HAP-1 (cell line): ENCODE results near the gene TAF5.
"Not testable (repeated sequence)": the region's sequence is repeated elsewhere in the genome, so short reads cannot be mapped to it uniquely, and the experiment has no call there.

Experiments used
- DNase-seq, 2 experiments: peaks; one replicate each; pipeline ENCODE4 v3.0.0-alpha.2; 2016 to 2020; ENCODE audit warnings: low spot score in 2 of 2
- H3K27me3 ChIP-seq: fragments of 250-450 bp; sonication (Bioruptor Pico); 2 replicates; pipeline ENCODE4 v1.5.1; 2020; ENCODE audit warnings: low read depth, mild to moderate bottlenecking, moderate library complexity
- H3K36me3 ChIP-seq: fragments of 250-450 bp; sonication (Bioruptor Pico); replicated peaks from 2 replicates; pipeline ENCODE4 v1.5.1; 2020; ENCODE audit warnings: mild to moderate bottlenecking
- H3K4me1 ChIP-seq: fragments of 250-450 bp; sonication (Bioruptor Pico); 2 replicates; pipeline ENCODE4 v1.5.1; 2020; ENCODE audit warnings: mild to moderate bottlenecking
- H3K4me3 ChIP-seq: fragments of 250-450 bp; sonication (Bioruptor Pico); 2 replicates; pipeline ENCODE4 v1.5.1; 2020; ENCODE audit warnings: mild to moderate bottlenecking, moderate library complexity
- H3K9me3 ChIP-seq: fragments of 250-450 bp; sonication (Bioruptor Pico); 2 replicates; pipeline ENCODE4 v1.5.1; 2020; ENCODE audit warnings: mild to moderate bottlenecking, moderate library complexity
- in situ Hi-C: fragments of 300-500 bp; cut with MboI; formaldehyde crosslinking; loops from 3 replicates; pipeline ENCODE4 v1.14.3; 2020; ENCODE audit warnings: low sequenced_read_pairs, inconsistent platforms, mixed read lengths

TAF5 gene

DNA sequence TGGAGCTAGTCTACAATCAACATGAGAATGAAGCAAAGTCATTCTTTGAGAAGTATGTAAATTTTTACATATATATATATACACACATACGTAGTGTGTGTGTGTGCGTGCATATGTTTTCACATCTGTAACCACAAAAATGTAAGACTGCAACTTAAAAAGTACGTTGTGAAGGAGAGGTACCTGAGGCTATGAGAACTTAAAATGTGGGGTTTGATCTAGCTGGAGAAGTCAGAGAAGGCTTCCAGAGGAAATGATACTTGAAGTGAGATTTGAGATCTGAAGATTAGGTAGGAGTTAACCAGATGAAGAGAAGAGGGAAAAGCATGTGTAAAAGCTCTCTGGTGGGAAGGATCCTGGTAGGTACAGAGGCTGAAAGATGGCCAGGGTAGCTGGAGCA is 5.8 kb downstream of the TAF5 start:
- Histone ChIP-seq H3K4me3 (no peak overlapping the region), H3K36me3 (peaks cover 33% of the 10 kb centered on the region), H3K9me3 (no peaks in the 10 kb centered on the region), H3K4me1 (peaks cover 11% of the 10 kb centered on the region), H3K27me3 (no peaks in the 10 kb centered on the region)
- in situ Hi-C loops, result no loop called here
- DNase-seq, result no peak

DNA sequence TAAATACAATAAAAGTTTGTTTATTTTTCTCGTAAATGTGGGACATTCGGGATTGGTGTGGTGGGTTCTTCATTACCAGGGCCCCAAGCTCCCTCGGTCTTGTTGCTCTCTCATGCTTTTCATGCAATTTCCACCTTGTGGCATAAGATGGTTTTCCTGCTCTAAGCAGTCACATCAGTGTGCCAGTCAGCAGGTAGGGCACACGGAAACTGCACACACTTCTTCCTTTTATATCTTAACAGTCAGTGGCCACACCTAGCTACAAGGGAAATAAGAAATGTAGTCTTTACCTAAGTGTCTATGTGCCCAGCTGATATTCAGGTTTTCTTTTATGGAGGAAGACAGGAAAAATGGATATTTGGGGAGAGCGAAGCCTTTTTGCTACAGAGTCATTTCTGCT is 6.5 kb downstream of the TAF5 start:
- Histone ChIP-seq H3K9me3 (no peaks in the 10 kb centered on the region), H3K27me3 (no peaks in the 10 kb centered on the region), H3K36me3 (peaks cover 33% of the 10 kb centered on the region), H3K4me1 (peaks cover 6% of the 10 kb centered on the region), H3K4me3 (no peak overlapping the region)
- in situ Hi-C loops, result no loop called here
- no peak for DNase-seq

DNA sequence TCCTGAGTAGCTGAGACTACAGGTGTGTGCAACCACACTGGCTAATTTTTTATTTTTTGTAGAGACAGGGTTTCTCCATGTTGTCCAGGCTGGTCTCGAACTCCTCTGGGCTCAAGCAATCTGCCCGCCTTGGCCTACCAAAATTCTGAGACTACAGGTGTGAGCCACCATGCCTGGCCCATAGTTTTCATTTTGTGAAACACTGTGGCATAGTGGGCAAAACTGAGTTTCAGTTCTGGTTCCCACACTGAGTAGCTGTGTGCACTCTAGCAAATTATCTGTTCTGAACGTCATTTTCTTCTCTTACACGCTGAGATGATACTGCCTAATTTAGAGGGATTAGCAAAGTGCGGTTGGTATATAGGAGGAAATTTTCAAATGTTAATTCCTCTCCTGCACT is 15.0 kb downstream of the TAF5 start:
- no peaks in the 10 kb centered on the region for H3K9me3 ChIP-seq
- H3K27me3 ChIP-seq, result no peaks in the 10 kb centered on the region
- in situ Hi-C loops, result no loop called here
- peaks cover 48% of the 10 kb centered on the region for H3K36me3 ChIP-seq
- no peak overlapping the region for H3K4me3 ChIP-seq
- no peak for DNase-seq
- H3K4me1 ChIP-seq, result no peaks in the 10 kb centered on the region

DNA sequence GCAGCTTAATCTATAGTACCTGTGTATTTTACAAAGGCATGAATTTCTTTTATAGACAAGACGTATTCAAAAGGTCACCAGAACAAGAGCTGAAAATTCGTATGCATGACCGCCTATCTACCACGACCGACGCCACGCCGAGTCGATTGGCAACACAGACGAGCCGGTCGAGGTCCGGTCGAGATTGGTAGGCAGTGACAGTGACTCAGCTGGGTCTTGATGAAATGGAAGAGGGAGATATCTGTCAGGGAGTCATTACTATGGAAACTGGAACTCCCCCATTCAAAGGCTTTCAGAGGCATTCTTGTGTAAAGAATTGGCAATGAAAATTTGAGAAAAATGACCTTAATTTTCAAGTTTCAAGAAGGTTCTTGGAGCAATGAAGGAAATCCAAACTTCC is 26.4 kb downstream of the TAF5 start:
- Histone ChIP-seq H3K4me1 (peaks cover 20% of the 10 kb centered on the region), H3K36me3 (peaks cover 62% of the 10 kb centered on the region), H3K4me3 (no peak overlapping the region), H3K9me3 (no peaks in the 10 kb centered on the region), H3K27me3 (no peaks in the 10 kb centered on the region)
- no peak for DNase-seq
- in situ Hi-C loops, result no loop called here

DNA sequence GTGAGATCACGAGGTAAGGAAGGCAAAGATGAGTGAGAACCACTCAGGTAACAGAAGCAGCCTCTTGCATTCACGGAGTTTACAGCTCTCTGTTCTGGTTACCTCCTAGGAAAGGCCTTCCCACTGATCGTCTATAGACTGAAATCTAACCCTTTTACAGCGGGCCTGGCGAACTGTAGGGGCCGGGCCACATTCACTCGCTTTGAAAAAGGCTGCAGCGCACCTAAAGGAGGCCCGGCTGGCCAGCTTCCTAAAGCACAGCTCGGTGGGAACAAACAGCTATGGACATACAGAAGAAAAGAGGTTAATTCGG is 27.9 kb downstream of the TAF5 start:
- H3K36me3 ChIP-seq, result peaks cover 62% of the 10 kb centered on the region
- peak in 1 of 2 experiments; percentile 18 for DNase-seq

DNA sequence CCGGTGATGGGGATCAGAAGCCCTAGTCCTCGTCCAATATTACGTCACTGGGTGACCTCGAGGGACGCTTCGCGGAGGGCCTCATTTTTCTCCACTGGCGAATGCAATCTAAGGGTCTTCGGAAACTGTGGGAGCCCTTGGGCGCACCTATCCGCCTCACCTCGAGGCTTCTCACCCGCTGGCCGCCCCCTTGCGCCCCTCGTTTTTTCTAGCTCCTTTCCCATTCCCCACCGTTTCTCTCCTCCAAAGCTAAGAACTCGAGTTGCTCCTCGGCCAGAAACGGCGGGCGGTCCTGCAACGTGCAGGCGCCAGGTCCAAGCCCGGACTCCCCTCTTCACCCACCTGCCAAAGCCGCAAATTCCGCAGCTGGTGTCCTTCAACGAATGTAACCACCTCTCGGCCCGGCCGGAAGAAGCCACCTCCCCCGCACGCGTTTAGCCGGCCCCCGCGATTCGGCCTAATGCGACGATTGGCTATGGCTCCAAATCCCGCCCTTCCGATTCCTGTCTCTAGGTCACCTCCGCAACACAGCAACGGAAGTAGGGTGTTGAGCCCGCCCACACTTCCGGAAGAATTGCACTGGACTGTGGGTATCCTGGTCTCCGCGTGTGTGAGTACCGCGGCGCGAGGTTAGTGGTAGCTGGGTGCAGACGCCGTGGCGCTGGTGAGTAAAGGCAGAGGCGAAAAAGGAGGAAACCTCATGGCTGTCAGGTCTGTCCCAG is 28.5 kb downstream of the TAF5 start, which contains the start of the genes ATP5MK and PDCD11:
Gene ATP5MK (minus strand): TSS at position 409 of the 722 bp plus-strand sequence. CDS start 4,018 bp downstream, outside the sequence.
Gene PDCD11 (plus strand): TSS at position 560 of the 722 bp plus-strand sequence. CDS start 1,801 bp downstream, outside the sequence.
- peak; percentile 97 to 98 for DNase-seq
- Histone ChIP-seq H3K9me3 (no peaks in the 10 kb centered on the region), H3K36me3 (peaks cover 62% of the 10 kb centered on the region), H3K27me3 (no peaks in the 10 kb centered on the region), H3K4me3 (peak within 1 kb of the TSS; percentile 77), H3K4me1 (peaks cover 20% of the 10 kb centered on the region)
- in situ Hi-C loops, result no loop called here

More for the DNA sequence above, 27.9 kb downstream of the TAF5 start:
- no peaks in the 10 kb centered on the region for H3K9me3 ChIP-seq
- in situ Hi-C loops, result no loop called here
- no peaks in the 10 kb centered on the region for H3K27me3 ChIP-seq
- H3K4me1 ChIP-seq, result peaks cover 20% of the 10 kb centered on the region
- peak overlapping the region; percentile 77 for H3K4me3 ChIP-seq

DNA sequence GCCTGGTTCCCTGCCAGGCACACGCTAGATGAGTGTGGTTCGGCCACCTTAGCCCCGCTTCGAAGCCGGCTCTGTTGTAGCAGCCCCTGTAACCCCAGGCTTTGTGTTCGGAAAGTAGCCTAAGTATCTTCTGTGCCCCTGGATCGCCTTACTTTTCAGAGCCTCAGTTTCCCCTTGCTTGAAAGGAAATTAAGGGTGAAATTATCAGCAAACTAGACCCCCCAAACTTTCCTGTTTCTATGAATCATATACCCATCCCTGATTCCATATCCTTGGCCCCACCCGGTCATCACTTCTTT is 29.0 kb downstream of the TAF5 start:
- in situ Hi-C loops, result no loop called here
- no peaks in the 10 kb centered on the region for H3K27me3 ChIP-seq
- no peaks in the 10 kb centered on the region for H3K9me3 ChIP-seq
- H3K4me3 ChIP-seq, result peak overlapping the region; percentile 77
- peak; percentile 12 to 13 for DNase-seq
- peaks cover 60% of the 10 kb centered on the region for H3K36me3 ChIP-seq
- H3K4me1 ChIP-seq, result peaks cover 20% of the 10 kb centered on the region

DNA sequence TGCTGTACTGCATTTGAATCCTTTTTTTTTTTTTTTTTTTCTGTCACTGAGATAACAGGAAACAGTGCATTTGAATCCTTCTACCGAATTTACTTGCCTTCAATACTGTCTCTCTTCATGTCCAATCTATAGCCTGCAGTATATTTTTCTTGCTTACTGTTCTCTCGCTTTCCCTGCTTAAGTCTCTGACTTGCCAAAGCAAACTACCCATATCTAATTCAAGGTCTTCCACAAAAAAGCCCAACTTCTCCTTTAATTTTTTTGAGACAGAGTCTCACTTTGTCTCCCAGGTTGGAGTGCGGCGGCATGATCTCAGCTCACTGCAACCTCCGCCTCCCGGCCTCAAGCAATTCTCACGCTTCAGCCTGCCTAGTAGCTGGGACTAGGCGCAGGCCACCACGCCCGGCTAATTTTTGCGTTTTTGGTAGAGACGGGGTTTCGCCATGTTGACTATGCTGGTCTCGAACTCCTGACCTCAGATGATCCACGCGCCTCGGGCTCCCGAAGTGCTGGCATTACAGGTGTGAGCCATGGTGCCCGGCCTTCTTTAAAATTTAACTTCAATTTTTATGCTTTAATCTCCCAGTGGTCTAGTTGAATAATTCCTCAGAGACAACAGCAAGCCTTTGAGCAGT is 29.5 kb downstream of the TAF5 start:
- in situ Hi-C loops, result no loop called here
- peaks cover 20% of the 10 kb centered on the region for H3K4me1 ChIP-seq
- peak in 1 of 2 experiments; percentile 39 for DNase-seq

DNA sequence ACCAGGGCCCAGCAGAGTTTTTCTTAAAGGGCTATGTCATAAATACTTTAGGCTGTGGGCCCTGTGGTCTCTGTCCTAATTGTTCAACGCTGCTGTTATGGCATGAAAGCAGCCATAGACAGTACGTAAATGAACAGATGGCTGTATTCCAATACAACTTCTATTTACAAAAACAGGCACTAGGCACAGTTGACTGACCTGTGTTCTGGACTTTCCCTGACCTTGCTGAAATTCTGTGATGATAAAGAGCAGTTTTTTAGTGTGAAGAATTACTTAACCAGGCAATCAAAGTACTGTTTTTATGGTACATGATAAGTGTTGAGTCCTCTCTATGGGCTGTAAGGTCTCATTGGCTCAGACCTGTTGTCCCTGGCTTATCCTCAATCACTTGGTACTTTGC is 45.8 kb downstream of the TAF5 start:
- DNase-seq, result no peak
- no peaks in the 10 kb centered on the region for H3K27me3 ChIP-seq
- H3K36me3 ChIP-seq, result peaks cover 89% of the 10 kb centered on the region
- H3K9me3 ChIP-seq, result no peaks in the 10 kb centered on the region
- H3K4me3 ChIP-seq, result no peak overlapping the region
- no peaks in the 10 kb centered on the region for H3K4me1 ChIP-seq
- in situ Hi-C loops, result no loop called here

More for the DNA sequence above, 29.5 kb downstream of the TAF5 start:
- peak overlapping the region; percentile 77 for H3K4me3 ChIP-seq
- no peaks in the 10 kb centered on the region for H3K27me3 ChIP-seq
- peaks cover 59% of the 10 kb centered on the region for H3K36me3 ChIP-seq
- no peaks in the 10 kb centered on the region for H3K9me3 ChIP-seq

DNA sequence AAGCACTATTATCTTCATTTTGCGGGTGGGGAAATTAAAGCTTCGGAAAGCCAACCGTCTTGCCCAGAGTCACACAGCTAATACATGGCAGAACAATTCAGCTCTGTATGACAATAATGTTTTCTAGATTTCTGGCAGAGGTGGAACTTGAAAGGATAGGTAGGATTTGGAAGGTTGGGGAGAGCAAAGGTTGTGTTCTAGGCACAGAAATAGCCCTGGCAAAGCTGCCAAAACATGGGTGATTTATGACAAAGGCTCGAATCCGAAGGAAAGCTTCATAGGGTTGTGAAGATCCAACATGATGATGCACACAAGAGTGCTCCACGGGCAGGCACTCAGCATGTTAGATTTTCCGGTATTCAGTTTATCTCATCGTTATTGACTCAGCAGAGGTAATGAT is 47.8 kb downstream of the TAF5 start:
- H3K27me3 ChIP-seq, result no peaks in the 10 kb centered on the region
- DNase-seq, result no peak
- H3K9me3 ChIP-seq, result no peaks in the 10 kb centered on the region
- peaks cover 88% of the 10 kb centered on the region for H3K36me3 ChIP-seq
- no peak overlapping the region for H3K4me3 ChIP-seq
- H3K4me1 ChIP-seq, result no peaks in the 10 kb centered on the region
- in situ Hi-C loops, result no loop called here

DNA sequence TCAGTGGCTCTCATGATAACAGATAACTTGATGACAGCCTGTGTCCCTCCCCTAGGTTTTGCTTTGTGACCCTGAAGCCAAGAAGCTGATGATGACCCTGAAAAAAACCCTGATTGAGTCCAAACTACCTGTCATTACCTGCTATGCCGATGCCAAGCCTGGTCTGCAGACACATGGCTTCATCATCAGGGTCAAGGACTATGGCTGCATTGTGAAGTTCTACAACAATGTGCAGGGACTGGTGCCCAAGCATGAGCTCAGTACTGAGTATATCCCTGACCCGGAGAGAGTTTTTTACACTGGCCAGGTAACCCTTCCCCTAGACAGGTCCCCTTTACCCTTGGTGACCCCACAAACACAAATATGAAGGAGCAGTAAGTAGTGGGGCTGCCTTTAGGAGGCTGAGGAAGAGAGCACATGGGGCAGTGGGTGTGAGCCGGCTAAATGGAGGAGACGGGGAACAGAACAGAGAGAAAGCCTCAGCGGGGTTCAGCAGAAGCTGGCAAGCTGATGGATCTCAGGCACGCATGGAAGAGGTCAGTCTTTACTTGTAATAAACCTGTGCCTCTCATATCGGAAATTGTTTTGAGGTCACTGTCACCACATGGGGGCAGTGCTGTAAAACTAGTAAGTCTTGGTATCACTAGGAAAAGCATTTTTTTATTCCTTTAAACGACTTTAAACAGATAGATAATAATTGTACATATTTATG is 48.8 kb downstream of the TAF5 start:
- no peaks in the 10 kb centered on the region for H3K27me3 ChIP-seq
- H3K4me1 ChIP-seq, result no peaks in the 10 kb centered on the region
- DNase-seq, result peak; percentile 32 to 66
- in situ Hi-C loops, result no loop called here
- no peaks in the 10 kb centered on the region for H3K9me3 ChIP-seq
- H3K36me3 ChIP-seq, result peaks cover 86% of the 10 kb centered on the region
- no peak overlapping the region for H3K4me3 ChIP-seq

DNA sequence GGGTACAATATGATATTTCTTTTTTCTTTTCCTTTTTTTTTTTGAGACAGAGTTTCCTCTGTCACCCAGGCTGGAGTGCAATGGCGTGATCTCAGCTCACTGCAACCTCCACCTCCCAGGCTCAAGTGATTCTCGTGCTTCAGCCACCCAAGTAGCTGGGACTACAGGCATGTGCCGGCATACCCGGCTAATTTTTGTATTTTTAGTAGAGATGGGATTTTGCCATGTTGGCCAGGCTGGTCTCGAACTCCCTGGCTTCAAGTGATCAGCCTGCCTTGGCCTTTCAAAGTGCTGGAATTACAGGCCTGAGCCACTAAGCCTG is 49.3 kb downstream of the TAF5 start:
- H3K36me3 ChIP-seq, result peaks cover 87% of the 10 kb centered on the region
- in situ Hi-C loops, H3K4me3 ChIP-seq, DNase-seq, H3K27me3 ChIP-seq, H3K9me3 ChIP-seq, H3K4me1 ChIP-seq: not testable (repeated sequence)

DNA sequence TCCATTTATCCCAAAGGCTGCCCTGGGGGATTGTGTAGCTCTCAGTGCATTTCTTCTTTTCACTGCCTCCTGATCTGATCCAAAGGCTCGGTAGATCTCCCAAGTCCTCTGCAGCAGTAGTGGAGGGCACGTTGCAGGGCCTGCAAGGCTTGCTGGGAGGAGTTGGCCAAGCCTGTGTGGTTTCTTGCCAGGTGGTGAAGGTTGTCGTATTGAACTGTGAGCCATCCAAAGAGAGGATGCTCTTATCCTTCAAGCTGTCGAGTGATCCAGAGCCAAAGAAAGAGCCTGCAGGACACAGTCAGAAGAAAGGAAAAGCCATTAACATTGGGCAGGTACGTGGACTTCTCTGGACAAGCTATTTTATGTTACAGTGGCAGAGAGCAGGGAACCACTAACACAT is 49.8 kb downstream of the TAF5 start:
- in situ Hi-C loops, result no loop called here
- Histone ChIP-seq H3K36me3 (peaks cover 87% of the 10 kb centered on the region), H3K9me3 (no peaks in the 10 kb centered on the region), H3K4me1 (no peaks in the 10 kb centered on the region), H3K4me3 (no peak overlapping the region), H3K27me3 (no peaks in the 10 kb centered on the region)
- DNase-seq, result no peak

DNA sequence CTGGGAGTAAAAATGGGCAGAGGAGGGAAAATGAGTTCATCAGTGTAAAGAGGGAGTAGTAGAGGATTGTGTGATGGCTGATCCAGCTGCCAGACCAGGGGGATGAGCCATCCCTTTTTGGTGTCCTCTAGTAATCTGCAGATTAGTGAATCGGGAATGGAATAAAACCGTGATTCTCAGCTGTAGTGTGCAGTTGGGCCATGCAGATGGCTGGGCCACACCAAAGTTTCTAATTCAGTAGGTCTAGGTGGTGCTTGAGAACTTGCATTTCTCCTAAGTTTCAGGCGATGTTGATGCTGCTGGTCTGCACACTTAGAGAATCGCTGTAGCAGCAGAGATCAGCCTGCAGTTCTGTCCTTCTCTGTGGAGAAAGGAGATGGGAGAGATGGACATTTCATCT is 51.3 kb downstream of the TAF5 start:
- in situ Hi-C loops, result no loop called here
- Histone ChIP-seq H3K4me3 (no peak overlapping the region), H3K36me3 (peaks cover 87% of the 10 kb centered on the region), H3K4me1 (no peaks in the 10 kb centered on the region), H3K9me3 (no peaks in the 10 kb centered on the region), H3K27me3 (no peaks in the 10 kb centered on the region)
- DNase-seq, result no peak
